ENCODE data around the gene PAPLN. TPM values are rescaled to one million over a fixed set of nuclear protein-coding genes. Genes with fewer than 3 reads are reported as not detected.

The PAPLN gene
- total RNA-seq, 1 experiment from 2014 or later = 9.6 TPM

DNA sequence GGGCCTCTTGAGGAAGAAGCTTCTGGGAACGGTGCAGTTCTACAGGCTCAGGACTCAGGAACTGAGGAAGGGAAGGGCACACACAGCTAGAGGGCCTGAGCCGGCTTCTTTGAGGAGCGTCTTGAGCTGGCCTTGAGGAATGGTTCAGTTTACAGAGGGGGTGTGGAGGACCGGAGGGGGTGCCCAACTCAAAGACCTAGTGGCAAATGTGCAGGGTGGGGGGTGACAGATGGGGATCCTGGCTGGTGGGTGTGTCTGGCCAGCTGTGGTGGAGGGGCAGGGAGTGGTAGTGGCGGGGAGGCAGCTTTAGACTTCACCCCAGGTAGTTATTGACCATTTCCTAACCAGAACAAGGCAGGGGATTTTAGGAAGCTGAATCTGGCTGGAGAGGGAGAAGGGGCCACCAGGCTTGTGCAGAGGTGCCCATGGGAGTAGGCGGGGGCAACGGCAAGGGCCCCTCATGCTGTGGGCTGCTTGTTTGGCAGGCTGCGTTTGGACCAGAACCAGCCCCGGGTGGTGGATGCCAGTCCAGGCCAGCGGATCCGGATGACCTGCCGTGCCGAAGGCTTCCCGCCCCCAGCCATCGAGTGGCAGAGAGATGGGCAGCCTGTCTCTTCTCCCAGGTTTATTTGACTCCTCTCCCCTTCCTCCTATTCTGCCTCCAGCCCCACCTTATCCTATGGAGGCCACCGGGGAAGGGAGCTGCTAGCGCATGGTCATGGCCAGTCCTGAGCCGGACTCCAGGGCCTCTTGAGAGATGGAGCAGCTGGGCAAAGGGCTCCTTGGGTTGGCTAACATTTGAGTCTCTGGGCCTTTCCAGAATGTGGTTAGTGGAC is 27.8 kb downstream of the PAPLN start:
- H3K4me2 ChIP-seq (ENCODE audit: low read length) = no peak overlapping the region
- H3K27me3 ChIP-seq (ENCODE audit: insufficient read depth, low read length) = no peaks in the 10 kb centered on the region
- no peak for DNase-seq (ENCODE audit: low read depth, low spot score)
- no TSS peak for BruUV-seq (replicated peaks)
- intact Hi-C loops (cut with micrococcal nuclease) = no loop called here
- ChIA-PET POLR2A (no interaction called here), RAD21 (ENCODE audit: low non-redundant PET in 1 of 2, low total read pairs in 2 of 2, uncharacterized antibody in 2 of 2, unreplicated experiment in 2 of 2) (no interaction called here), CTCF (no interaction called here)
- TF ChIP-seq YY1 (IDR thresholded peaks at IDR 0.05; ENCODE audit: extremely low read depth, insufficient replicate concordance, low read depth, low read length) (no peak), ZNF274 (IDR thresholded peaks at IDR 0.05; ENCODE audit: low read depth, low read length) (no peak), JUND (IDR thresholded peaks at IDR 0.05) (no peak), EGR1 (IDR thresholded peaks at IDR 0.05; ENCODE audit: low read depth) (no peak), POLR2AphosphoS5 (IDR thresholded peaks at IDR 0.05; ENCODE audit: low read depth, low read length) (no peak), SRF (IDR thresholded peaks at IDR 0.05; ENCODE audit: low read depth) (no peak), FOSL1 (IDR thresholded peaks at IDR 0.05; ENCODE audit: low read depth) (no peak), SP1 (IDR thresholded peaks at IDR 0.05; ENCODE audit: low read depth) (no peak), CBX3 (IDR thresholded peaks at IDR 0.05; ENCODE audit: low read depth) (no peak), TCF7L2 (IDR thresholded peaks at IDR 0.05; ENCODE audit: borderline replicate concordance, extremely low read depth, insufficient read depth, insufficient read length) (no peak)
- no peaks in the 10 kb centered on the region for H3K79me2 ChIP-seq (ENCODE audit: insufficient read depth, low read length)
- H3K27ac ChIP-seq (ENCODE audit: low read depth, low read length) = no peak overlapping the region
- H3K9me2 ChIP-seq (ENCODE audit: insufficient read depth) = no peaks in the 10 kb centered on the region
- H2AFZ ChIP-seq (ENCODE audit: low read depth, low read length, poor library complexity, severe bottlenecking) = no peak overlapping the region
- no peaks in the 10 kb centered on the region for H3K9me3 ChIP-seq (ENCODE audit: control insufficient read depth in 1 of 2, insufficient read depth in 1 of 2, low read depth in 1 of 2, low read length in 2 of 2)
- no peak for ATAC-seq
- no peaks in the 10 kb centered on the region for H3K36me3 ChIP-seq (ENCODE audit: control insufficient read depth in 1 of 2, insufficient read depth in 2 of 2, low read length in 2 of 2)
- H3K9ac ChIP-seq (ENCODE audit: low read length) = no peak overlapping the region
- H4K20me1 ChIP-seq (ENCODE audit: insufficient read depth) = no peaks in the 10 kb centered on the region
- no peaks in the 10 kb centered on the region for H3K4me1 ChIP-seq (ENCODE audit: control insufficient read depth in 1 of 2, insufficient read depth in 2 of 2, low read length in 2 of 2)
- no peak overlapping the region for H3K4me3 ChIP-seq (replicated peaks in 1 of 2; ENCODE audit: low read depth in 1 of 2, low read length in 2 of 2)

DNA sequence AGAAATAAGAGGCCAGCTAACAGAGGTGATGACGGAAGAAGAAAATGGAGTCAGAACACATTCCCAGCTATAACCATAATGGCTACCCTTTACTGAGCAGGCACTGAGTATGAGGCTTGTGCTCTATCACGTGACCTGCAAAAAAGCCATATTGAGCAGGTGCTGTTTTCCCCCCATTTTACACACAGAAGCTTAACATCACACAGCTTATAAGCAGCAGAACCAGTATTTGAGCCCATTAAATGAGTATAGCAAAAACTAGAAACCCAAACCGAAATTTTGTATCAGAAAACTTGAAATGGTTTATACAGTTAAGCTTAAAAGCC is 28.4 kb downstream of the PAPLN start:
- Histone ChIP-seq H3K9me3 (ENCODE audit: control insufficient read depth in 1 of 2, insufficient read depth in 1 of 2, low read depth in 1 of 2, low read length in 2 of 2) (no peaks in the 10 kb centered on the region), H3K27ac (ENCODE audit: low read depth, low read length) (no peak overlapping the region), H2AFZ (ENCODE audit: low read depth, low read length, poor library complexity, severe bottlenecking) (no peak overlapping the region), H3K79me2 (ENCODE audit: insufficient read depth, low read length) (no peaks in the 10 kb centered on the region), H3K4me1 (ENCODE audit: control insufficient read depth in 1 of 2, insufficient read depth in 2 of 2, low read length in 2 of 2) (no peaks in the 10 kb centered on the region), H3K36me3 (ENCODE audit: control insufficient read depth in 1 of 2, insufficient read depth in 2 of 2, low read length in 2 of 2) (no peaks in the 10 kb centered on the region), H3K27me3 (ENCODE audit: insufficient read depth, low read length) (no peaks in the 10 kb centered on the region), H3K4me2 (ENCODE audit: low read length) (no peak overlapping the region), H4K20me1 (ENCODE audit: insufficient read depth) (no peaks in the 10 kb centered on the region), H3K4me3 (replicated peaks in 1 of 2; ENCODE audit: low read depth in 1 of 2, low read length in 2 of 2) (no peak overlapping the region), H3K9me2 (ENCODE audit: insufficient read depth) (no peaks in the 10 kb centered on the region), H3K9ac (ENCODE audit: low read length) (no peak overlapping the region)
- intact Hi-C loops (cut with micrococcal nuclease) = no loop called here
- DNase-seq (ENCODE audit: low read depth, low spot score) (no peak), ATAC-seq (no peak)
- CTCF ChIA-PET = no interaction called here
- POLR2A ChIA-PET = no interaction called here
- BruUV-seq (replicated peaks) = no TSS peak
- RAD21 ChIA-PET (ENCODE audit: low non-redundant PET in 1 of 2, low total read pairs in 2 of 2, uncharacterized antibody in 2 of 2, unreplicated experiment in 2 of 2) = no interaction called here
- TF ChIP-seq, protein P1, sequence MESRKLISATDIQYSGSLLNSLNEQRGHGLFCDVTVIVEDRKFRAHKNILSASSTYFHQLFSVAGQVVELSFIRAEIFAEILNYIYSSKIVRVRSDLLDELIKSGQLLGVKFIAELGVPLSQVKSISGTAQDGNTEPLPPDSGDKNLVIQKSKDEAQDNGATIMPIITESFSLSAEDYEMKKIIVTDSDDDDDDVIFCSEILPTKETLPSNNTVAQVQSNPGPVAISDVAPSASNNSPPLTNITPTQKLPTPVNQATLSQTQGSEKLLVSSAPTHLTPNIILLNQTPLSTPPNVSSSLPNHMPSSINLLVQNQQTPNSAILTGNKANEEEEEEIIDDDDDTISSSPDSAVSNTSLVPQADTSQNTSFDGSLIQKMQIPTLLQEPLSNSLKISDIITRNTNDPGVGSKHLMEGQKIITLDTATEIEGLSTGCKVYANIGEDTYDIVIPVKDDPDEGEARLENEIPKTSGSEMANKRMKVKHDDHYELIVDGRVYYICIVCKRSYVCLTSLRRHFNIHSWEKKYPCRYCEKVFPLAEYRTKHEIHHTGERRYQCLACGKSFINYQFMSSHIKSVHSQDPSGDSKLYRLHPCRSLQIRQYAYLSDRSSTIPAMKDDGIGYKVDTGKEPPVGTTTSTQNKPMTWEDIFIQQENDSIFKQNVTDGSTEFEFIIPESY (IDR thresholded peaks at IDR 0.05; ENCODE audit: extremely low read depth, insufficient replicate concordance, low read length) = no peak
- TF ChIP-seq TCF7L2 (IDR thresholded peaks at IDR 0.05; ENCODE audit: borderline replicate concordance, extremely low read depth, insufficient read depth, insufficient read length) = no peak
- TF ChIP-seq, protein P2, sequence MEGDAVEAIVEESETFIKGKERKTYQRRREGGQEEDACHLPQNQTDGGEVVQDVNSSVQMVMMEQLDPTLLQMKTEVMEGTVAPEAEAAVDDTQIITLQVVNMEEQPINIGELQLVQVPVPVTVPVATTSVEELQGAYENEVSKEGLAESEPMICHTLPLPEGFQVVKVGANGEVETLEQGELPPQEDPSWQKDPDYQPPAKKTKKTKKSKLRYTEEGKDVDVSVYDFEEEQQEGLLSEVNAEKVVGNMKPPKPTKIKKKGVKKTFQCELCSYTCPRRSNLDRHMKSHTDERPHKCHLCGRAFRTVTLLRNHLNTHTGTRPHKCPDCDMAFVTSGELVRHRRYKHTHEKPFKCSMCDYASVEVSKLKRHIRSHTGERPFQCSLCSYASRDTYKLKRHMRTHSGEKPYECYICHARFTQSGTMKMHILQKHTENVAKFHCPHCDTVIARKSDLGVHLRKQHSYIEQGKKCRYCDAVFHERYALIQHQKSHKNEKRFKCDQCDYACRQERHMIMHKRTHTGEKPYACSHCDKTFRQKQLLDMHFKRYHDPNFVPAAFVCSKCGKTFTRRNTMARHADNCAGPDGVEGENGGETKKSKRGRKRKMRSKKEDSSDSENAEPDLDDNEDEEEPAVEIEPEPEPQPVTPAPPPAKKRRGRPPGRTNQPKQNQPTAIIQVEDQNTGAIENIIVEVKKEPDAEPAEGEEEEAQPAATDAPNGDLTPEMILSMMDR (IDR thresholded peaks at IDR 0.05 in 2 of 3, conservative IDR thresholded peaks at IDR 0.05 in 1 of 3; ENCODE audit: borderline replicate concordance in 1 of 3, insufficient read depth in 1 of 3, low read depth in 2 of 3, low read length in 2 of 3) = no peak
- no peak for TF ChIP-seq ELF1 (IDR thresholded peaks at IDR 0.05; ENCODE audit: borderline replicate concordance, low read depth)
- TF ChIP-seq EZH2 (IDR thresholded peaks at IDR 0.05) = no peak
- TF ChIP-seq FOSL1 (IDR thresholded peaks at IDR 0.05; ENCODE audit: low read depth) = no peak
- no peak for TF ChIP-seq POLR2AphosphoS5 (IDR thresholded peaks at IDR 0.05; ENCODE audit: low read depth, low read length)
- no peak for TF ChIP-seq JUND (IDR thresholded peaks at IDR 0.05)
